Calu3 (cell line): ENCODE measurements around the gene INF2. TPM values are rescaled to one million over a fixed set of nuclear protein-coding genes. Genes with fewer than 3 reads are reported as not detected.

ENCODE experiments used
- BruUV-seq: library from RNA; stranded (reverse); fragments of 400-500 nt; replicated peaks from 2 replicates; lab custom pipeline; 2021; lab: Mats Ljungman, UMichigan
- CTCF ChIA-PET: fragments of 300-600 bp; sonication (Branson Sonifier 250); formaldehyde crosslinking; loops from one replicate; lab custom pipeline; 2022; ENCODE audit warnings: antibody characterized with exemption; lab: Charles Lee
- DNase-seq: peaks from one replicate; pipeline ENCODE4 v3.0.0; 2022
- H3K27ac Mint-ChIP-seq: one replicate; pipeline ENCODE4 v1.8.0; 2022; ENCODE audit warnings: mixed read lengths; ENCODE audit not compliant: unreplicated experiment
- H3K27me3 Mint-ChIP-seq: one replicate; pipeline ENCODE4 v1.8.0; 2022; ENCODE audit warnings: mixed read lengths; ENCODE audit not compliant: unreplicated experiment
- H3K36me3 Mint-ChIP-seq: one replicate; pipeline ENCODE4 v1.8.0; 2022; ENCODE audit warnings: mild to moderate bottlenecking, moderate library complexity, mixed read lengths; ENCODE audit not compliant: insufficient read depth, unreplicated experiment
- H3K4me1 Mint-ChIP-seq: one replicate; pipeline ENCODE4 v1.8.0; 2022; ENCODE audit warnings: mild to moderate bottlenecking, low read depth, mixed read lengths; ENCODE audit not compliant: unreplicated experiment
- H3K4me3 Mint-ChIP-seq: one replicate; pipeline ENCODE4 v1.8.0; 2022; ENCODE audit warnings: mild to moderate bottlenecking, low read depth, moderate library complexity, mixed read lengths; ENCODE audit not compliant: unreplicated experiment
- H3K9me3 Mint-ChIP-seq: one replicate; pipeline ENCODE4 v1.8.0; 2022; ENCODE audit warnings: low read depth, mixed read lengths; ENCODE audit not compliant: unreplicated experiment
- intact Hi-C: fragments of 100-400 bp; cut with micrococcal nuclease; formaldehyde crosslinking; loops from one replicate; pipeline ENCODE4 v1.10.0; 2022; ENCODE audit not compliant: unreplicated experiment
- total RNA-seq: library from RNA; stranded (reverse); gene quantifications from 2 replicates; pipeline ENCODE4 v1.2.3, GENCODE V29; 2022
- TF ChIP-seq, protein P1 (sequence below): fragments of 200-600 bp; IDR thresholded peaks from one replicate; pipeline ENCODE4 v1.8.0; 2022; ENCODE audit warnings: antibody characterized with exemption; ENCODE audit not compliant: unreplicated experiment

Gene INF2
- total RNA-seq, 1 experiment from 2014 or later, result 208 TPM

DNA sequence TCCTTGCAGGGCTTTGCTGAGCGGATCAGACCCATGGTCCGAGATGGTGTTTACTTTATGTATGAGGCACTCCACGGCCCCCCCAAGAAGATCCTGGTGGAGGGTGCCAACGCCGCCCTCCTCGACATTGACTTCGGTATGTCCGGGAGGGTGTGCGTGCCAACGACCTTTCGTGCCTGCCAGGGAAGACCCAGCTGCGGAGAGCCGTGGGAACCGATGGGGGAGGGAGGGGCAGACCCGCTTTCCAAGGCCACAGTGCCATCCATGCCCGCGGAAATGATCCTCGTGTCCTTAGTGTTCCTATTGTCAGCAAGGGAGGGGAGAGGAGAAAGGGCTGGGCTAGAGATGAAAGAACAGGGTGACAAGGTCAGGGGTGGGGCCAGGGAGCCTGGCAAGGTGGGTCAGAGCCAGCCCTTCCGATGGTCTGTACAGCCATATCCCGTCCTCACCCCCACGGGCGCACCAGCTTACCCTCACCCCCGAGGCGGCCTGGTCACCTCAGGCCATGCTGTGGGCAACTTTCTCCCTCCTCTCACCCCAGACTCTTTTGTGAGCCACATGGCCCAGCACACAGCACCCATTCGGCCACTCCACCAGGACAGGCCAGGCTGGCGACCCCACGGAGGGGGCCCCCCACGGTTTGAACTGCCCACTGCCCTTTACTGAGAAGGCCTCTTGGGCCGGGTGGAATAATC lies 51.8 kb downstream of the INF2 start:
- TF ChIP-seq, protein P1, sequence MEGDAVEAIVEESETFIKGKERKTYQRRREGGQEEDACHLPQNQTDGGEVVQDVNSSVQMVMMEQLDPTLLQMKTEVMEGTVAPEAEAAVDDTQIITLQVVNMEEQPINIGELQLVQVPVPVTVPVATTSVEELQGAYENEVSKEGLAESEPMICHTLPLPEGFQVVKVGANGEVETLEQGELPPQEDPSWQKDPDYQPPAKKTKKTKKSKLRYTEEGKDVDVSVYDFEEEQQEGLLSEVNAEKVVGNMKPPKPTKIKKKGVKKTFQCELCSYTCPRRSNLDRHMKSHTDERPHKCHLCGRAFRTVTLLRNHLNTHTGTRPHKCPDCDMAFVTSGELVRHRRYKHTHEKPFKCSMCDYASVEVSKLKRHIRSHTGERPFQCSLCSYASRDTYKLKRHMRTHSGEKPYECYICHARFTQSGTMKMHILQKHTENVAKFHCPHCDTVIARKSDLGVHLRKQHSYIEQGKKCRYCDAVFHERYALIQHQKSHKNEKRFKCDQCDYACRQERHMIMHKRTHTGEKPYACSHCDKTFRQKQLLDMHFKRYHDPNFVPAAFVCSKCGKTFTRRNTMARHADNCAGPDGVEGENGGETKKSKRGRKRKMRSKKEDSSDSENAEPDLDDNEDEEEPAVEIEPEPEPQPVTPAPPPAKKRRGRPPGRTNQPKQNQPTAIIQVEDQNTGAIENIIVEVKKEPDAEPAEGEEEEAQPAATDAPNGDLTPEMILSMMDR, result no peak
- no peak overlapping the region for H3K27ac Mint-ChIP-seq
- CTCF ChIA-PET, result no interaction called here
- no peaks in the 10 kb centered on the region for H3K9me3 Mint-ChIP-seq
- intact Hi-C loops, result no loop called here
- no peaks in the 10 kb centered on the region for H3K4me1 Mint-ChIP-seq
- H3K36me3 Mint-ChIP-seq, result no peaks in the 10 kb centered on the region
- H3K27me3 Mint-ChIP-seq, result no peaks in the 10 kb centered on the region
- no TSS peak for BruUV-seq
- no peak for DNase-seq
- H3K4me3 Mint-ChIP-seq, result no peak overlapping the region

- Mint-ChIP-seq H3K27ac (no peak overlapping the region), H3K4me3 (no peak overlapping the region), H3K4me1 (no peaks in the 10 kb centered on the region), H3K9me3 (no peaks in the 10 kb centered on the region), H3K27me3 (no peaks in the 10 kb centered on the region), H3K36me3 (no peaks in the 10 kb centered on the region)
- TF ChIP-seq, protein P1, result no peak
- BruUV-seq, result no TSS peak
- DNase-seq, result no peak
- intact Hi-C loops, result no loop called here
- CTCF ChIA-PET, result no interaction called here
Observed at GRCh38 chr14:104741803-104742251, 52.4 kb downstream of the INF2 start.

DNA sequence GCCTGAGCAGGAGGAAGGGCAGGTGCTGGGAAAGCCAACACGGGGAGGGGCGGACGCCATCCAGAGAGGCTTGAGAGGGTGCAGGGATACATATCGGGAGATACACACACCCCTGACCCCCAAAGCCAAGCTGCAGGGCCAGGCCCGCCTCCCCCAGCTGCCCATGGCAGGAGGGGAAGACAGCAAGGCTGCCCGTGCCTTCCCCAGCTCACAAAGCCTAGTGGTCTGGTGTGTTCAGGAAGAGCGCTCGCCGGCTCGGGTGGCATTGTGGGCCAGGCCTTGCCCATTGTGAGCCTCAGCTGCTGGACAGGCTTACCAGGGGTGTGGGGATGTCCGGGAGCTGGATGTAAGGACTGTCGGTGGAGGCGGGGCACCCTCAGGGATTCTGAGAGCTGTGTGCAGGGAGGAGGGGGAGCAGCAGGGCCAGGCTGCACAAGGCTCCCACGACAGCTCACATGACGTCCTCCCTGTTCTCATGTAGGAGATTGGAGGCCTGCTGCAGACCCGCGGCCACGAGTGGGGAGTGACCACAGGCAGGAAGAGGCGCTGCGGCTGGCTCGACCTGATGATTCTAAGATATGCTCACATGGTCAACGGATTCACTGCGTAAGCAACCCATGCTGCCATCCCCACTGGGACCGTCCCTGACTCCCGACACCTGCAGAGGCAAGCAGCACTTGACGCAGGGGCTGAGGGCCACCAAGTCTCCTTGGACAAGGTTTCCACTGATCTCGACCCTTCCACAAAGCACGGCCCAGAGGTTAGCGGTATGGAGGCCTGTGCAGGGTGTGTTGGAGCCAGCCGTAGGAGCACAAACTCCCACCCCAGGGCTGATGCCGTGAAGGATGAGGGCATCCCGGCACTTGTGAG lies 53.4 kb downstream of the INF2 start:
- CTCF ChIA-PET, result no interaction called here
- no peak for DNase-seq
- no peak overlapping the region for H3K27ac Mint-ChIP-seq
- no peaks in the 10 kb centered on the region for H3K9me3 Mint-ChIP-seq
- BruUV-seq, result no TSS peak
- TF ChIP-seq, protein P1, result no peak
- no peak overlapping the region for H3K4me3 Mint-ChIP-seq
- H3K36me3 Mint-ChIP-seq, result no peaks in the 10 kb centered on the region
- intact Hi-C loops, result no loop called here
- no peaks in the 10 kb centered on the region for H3K4me1 Mint-ChIP-seq
- no peaks in the 10 kb centered on the region for H3K27me3 Mint-ChIP-seq

DNA sequence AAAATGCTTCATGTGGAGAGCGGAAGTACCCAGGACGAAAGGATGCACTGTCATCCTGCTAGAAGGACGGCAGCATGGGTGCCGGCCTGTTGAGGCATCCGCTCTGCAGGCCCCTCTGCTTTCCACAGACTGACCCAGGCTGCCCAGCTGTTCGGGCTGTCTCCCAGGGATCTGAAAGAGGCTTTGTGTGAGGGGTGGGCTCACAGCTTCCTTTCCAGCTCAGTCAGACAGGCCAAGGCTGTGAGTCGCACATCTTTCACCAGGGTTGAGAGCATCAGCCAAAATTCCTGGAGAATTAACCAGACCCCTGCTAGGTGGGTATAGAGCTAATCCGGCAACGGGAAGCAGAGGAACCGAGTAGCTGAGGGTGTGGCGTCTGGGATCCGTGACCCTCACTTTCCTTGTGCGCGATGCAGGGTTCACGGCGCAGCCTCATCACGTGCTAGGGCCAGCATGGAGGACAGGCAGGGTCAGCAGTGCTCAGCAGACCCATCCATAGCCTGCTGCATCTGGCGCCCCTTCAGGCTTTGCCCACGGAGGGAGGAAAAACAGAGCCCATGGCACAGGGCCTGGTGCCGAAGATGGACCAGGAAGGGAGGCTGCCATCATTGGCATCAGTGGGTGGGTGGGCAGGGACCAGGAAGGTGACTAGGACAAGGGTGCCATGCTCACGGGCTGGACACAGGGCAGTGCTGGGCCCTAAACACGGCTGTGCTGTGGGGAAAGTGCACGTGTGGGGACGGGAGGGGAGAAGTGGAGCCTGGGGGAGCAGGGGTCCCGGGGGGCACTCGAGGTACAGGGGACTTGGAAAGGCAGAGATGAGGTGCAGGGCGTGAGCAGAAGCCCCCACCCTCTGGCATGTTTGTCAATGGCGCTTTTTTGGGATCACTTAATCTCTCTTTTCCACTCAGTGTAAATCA lies 54.3 kb downstream of the INF2 start:
- BruUV-seq, result no TSS peak
- TF ChIP-seq, protein P1, result no peak
- CTCF ChIA-PET, result no interaction called here
- DNase-seq, result no peak
- no peak overlapping the region for H3K27ac Mint-ChIP-seq
- no peak overlapping the region for H3K4me3 Mint-ChIP-seq
- peaks cover under 1% of the 10 kb centered on the region for H3K4me1 Mint-ChIP-seq
- H3K9me3 Mint-ChIP-seq, result no peaks in the 10 kb centered on the region
- no peaks in the 10 kb centered on the region for H3K36me3 Mint-ChIP-seq
- no peaks in the 10 kb centered on the region for H3K27me3 Mint-ChIP-seq
- intact Hi-C loops, result no loop called here
